Heart left ventricle (tissue), 13 donors: ENCODE data around the gene LYPD6B.

Experiments
- POLR2A ChIP-seq, 2 donors: fragments of 450-650 bp; IDR thresholded peaks; one replicate each; pipeline ENCODE4 v1.6.1; 2017; ENCODE audit warnings: antibody characterized with exemption in 2 of 2, mild to moderate bottlenecking in 2 of 2, moderate library complexity in 2 of 2
- TF ChIP-seq, protein P1 (sequence below), 12 donors: fragments of 200-600 bp; sonication (generic) in 4 of 12; IDR thresholded peaks; one replicate each; pipeline versions ENCODE4 v1.5.0 to v1.8.0; 2018 to 2022; ENCODE audit warnings: antibody characterized with exemption in 12 of 12, mild to moderate bottlenecking in 5 of 12
- donor health status: ischemic (EF 13 %, LVEDD 7.1; RV severe dilation, severe dysfunction).
- donor health status: DM: no; HTN: yes; CAD: no.
- donor health status: DM: no; HTN: no; CAD: no.
- donor health status: ischemic (EF 25% LVEDD 6.9; RV normal size, moderate dysfunction).
- donor health status: ischemic (EF 25% LVEDD 5.7; RV mildly dilated, moderate dysfunction).
- donor health status: ischemic (EF 35%, LVEDD 5.7; RV mildly dilated, moderate dysfunction).
- donor health status: nonischemic (EF 11% LVEDD 7.7; RV severe dilation, severe dysfunction).
- donor health status: DM: yes; HTN: yes; CAD: no.
- donor health status: PGD.
- donor health status: ischemic (EF 29% LVEDD 5.4; RV normal size, mild dysfunction).
- donor health status: nonischemic (EF 23%, LVEDD 6.1; RV moderate dilation, normal function).

DNA sequence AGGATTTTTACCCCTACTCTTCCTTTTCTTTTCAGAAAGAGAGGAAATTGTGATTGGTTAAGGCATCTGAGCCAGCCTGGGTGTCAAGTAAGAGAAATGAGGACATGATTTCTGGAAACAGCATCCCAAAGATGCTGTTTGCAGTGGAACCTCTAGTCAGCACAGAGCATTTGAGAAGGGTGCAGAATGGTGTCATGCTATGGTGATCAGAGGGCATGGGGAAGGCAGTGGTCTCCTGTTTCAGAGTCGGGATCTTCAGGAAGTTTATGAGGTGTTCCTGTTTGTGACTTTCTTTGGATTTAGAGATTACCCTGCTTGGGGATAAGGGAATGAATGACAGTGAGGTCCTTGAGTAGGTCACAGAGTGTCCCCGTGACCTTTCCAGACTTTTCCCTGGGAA is 117.5 kb downstream of the LYPD6B start:
- TF ChIP-seq, protein P1, sequence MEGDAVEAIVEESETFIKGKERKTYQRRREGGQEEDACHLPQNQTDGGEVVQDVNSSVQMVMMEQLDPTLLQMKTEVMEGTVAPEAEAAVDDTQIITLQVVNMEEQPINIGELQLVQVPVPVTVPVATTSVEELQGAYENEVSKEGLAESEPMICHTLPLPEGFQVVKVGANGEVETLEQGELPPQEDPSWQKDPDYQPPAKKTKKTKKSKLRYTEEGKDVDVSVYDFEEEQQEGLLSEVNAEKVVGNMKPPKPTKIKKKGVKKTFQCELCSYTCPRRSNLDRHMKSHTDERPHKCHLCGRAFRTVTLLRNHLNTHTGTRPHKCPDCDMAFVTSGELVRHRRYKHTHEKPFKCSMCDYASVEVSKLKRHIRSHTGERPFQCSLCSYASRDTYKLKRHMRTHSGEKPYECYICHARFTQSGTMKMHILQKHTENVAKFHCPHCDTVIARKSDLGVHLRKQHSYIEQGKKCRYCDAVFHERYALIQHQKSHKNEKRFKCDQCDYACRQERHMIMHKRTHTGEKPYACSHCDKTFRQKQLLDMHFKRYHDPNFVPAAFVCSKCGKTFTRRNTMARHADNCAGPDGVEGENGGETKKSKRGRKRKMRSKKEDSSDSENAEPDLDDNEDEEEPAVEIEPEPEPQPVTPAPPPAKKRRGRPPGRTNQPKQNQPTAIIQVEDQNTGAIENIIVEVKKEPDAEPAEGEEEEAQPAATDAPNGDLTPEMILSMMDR (IDR thresholded peaks at IDR 0.05) = no peak
- no peak for TF ChIP-seq POLR2A (IDR thresholded peaks at IDR 0.05)
